HL-60/S4 (cell line): ENCODE data around the gene NCAN.

Experiments
- in situ Hi-C: fragments of 300-500 bp; cut with MboI; formaldehyde crosslinking; loops from 2 replicates; pipeline ENCODE4 v1.14.3; 2022; ENCODE audit warnings: low sequenced_read_pairs

Gene NCAN

GRCh38 chr19:19279062-19279612, 67.4 kb downstream of the NCAN start:
- in situ Hi-C loops = no loop called here

DNA sequence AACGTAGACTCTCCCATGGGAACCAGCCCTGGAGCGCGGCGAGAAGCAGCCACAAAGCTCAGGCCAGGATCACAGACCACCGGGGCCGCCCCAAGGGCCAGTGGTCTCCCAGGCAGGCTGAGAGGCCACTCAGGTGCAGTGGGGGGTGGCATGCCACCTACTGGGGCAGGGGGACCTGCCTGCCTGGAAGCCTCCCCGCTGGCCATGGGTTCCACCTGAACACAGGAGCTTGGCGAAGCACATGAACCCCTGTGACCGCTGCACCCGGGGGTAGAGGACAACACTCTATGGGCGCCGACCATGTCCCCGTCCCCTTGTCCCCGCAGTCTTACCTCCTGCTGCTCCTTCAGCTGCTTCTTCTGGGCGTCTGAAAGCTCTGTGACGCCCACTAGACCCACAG, 68.1 kb downstream of the NCAN start:
- in situ Hi-C loops = no loop called here

- in situ Hi-C loops = no loop called here
These were observed 68.8 kb downstream of the NCAN start for GRCh38 chr19:19280561-19280960.

DNA sequence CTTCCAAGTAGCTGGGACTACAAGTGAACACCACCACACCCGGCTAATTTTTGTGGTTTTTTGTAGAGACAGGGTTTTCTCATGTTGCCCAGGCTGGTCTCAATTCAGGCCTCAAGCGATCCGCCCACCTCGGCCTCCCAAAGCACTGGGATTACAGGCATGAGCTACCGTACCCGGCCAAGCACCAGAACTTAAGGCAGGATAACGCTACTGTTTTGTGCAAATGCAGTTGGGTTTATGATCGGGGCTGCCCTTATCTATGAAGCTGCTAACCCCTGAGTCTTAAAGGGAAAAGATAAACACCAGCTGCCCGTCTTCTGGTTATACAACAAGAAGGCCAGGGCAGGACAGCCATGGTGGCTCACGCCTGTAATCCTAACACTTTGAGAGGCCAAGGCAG, 73.9 kb downstream of the NCAN start:
- in situ Hi-C loops = no loop called here

- in situ Hi-C loops = no loop called here
These were observed 80.8 kb downstream of the NCAN start for GRCh38 chr19:19292607-19293006.

DNA sequence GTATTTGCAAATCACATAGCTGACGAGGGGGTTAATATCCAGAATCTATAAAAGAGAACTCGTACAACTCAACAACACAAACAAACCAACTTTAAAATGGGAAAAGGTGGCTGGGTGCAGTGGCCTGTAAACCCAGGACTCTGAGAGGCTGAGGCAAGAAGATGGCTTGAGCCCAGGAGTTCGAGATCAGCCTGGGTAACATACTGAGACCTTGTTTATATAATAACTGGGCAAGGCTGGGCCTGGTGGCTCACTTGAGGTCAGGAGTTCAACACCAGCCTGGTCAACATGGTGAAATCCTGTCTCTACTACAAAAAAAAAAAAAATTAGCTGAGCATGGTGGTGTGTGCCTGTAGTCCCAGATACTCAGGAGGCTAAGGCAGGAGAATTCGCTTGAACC, 83.2 kb downstream of the NCAN start:
- in situ Hi-C loops = no loop called here

- in situ Hi-C loops = no loop called here
These were observed 85.4 kb downstream of the NCAN start for GRCh38 chr19:19296953-19297689.

DNA sequence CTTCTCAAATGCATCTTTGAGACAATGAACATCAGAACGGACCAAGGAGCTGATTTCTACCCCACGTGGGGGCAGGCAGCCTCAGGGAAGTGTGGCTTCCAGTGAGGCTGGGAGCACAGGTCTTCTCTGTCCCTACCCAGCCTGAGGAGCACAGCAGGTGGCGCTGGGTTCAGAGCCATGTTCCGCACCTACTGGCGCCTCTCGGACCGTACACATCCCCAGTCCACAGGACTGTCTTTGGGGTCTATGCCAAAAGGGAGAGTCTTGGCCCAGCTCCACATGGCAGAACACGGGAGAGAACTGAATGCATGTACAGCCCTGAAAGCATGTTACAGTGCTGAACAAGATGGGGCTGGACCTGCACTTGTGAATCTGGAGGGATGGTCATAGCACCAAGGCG, 86.0 kb downstream of the NCAN start:
- in situ Hi-C loops = no loop called here

- in situ Hi-C loops = no loop called here
These were observed 88.9 kb downstream of the NCAN start for GRCh38 chr19:19300613-19301012.
